HepG2 (cell line): ENCODE measurements around the gene CLCN2. TPM values are rescaled to one million over a fixed set of nuclear protein-coding genes. Genes with fewer than 3 reads are reported as not detected.

Source experiments
- ATAC-seq: fragments of 200-7000 bp; cut with Tn5 transposase; 3 replicates; pipeline ENCODE4 v1.9.1; 2020; ENCODE audit warnings: mild to moderate bottlenecking, moderate library complexity
- BruUV-seq: library from RNA; stranded (reverse); fragments of 400-500 nt; replicated peaks from 2 replicates; lab custom pipeline; 2021; lab: Mats Ljungman, UMichigan
- CTCF ChIA-PET: fragments of 300-600 bp; formaldehyde crosslinking; extraction: SDS; loops from one replicate; lab custom pipeline; 2021; ENCODE audit warnings: low total read pairs, inconsistent platforms, low intra/inter-chr PET ratio; lab: Yijun Ruan, JAX
- POLR2A ChIA-PET: fragments of 350-600 bp; sonication (Branson Sonifier 250); formaldehyde crosslinking; loops from one replicate; lab custom pipeline; 2020; ENCODE audit warnings: antibody characterized with exemption, inconsistent platforms; lab: Yijun Ruan, JAX
- DNase-seq: peaks from one replicate; pipeline ENCODE4 v3.0.0-alpha.2; 2015; ENCODE audit warnings: low spot score
- FAIRE-seq: peaks from 3 replicates; lab custom pipeline; 2011; peaks lifted over from hg19 to GRCh38; lab: Jason Lieb, UNC
- H2AFZ ChIP-seq: one replicate; pipeline ENCODE4 v1.6.1; 2011; ENCODE audit warnings: low read length, inconsistent platforms
- H3K27ac ChIP-seq: fragments of 300-600 bp; 3 replicates; pipeline ENCODE4 v1.8.0; 2011; ENCODE audit warnings: mixed run types, mild to moderate bottlenecking, mixed read lengths, low read length, inconsistent platforms; ENCODE audit not compliant: insufficient read depth; ENCODE audit errors: extremely low read length
- H3K27me3 ChIP-seq, 2 experiments: fragments of 200-600 bp in 1 of 2; 2 replicates in 1 of 2; 3 replicates in 1 of 2; pipeline versions ENCODE4 v1.6.0 to v1.8.0; 2011; ENCODE audit warnings: low read length in 2 of 2, mild to moderate bottlenecking in 2 of 2, moderate library complexity in 2 of 2, inconsistent platforms in 1 of 2; ENCODE audit not compliant: insufficient read depth in 2 of 2, control insufficient read depth in 1 of 2
- H3K36me3 ChIP-seq, 2 experiments: fragments of 200-600 bp in 1 of 2; replicated peaks in 1 of 2; 2 replicates in 1 of 2; 3 replicates in 1 of 2; pipeline versions ENCODE4 v1.5.1 to v1.8.0; 2011; ENCODE audit warnings: low read length in 2 of 2, inconsistent platforms in 1 of 2; ENCODE audit not compliant: insufficient read depth in 2 of 2, control insufficient read depth in 1 of 2
- H3K4me1 ChIP-seq: 2 replicates; pipeline ENCODE4 v1.5.1; 2012; ENCODE audit warnings: low read length, inconsistent platforms; ENCODE audit not compliant: insufficient read depth
- H3K4me2 ChIP-seq: 2 replicates; pipeline ENCODE4 v1.6.0; 2011; ENCODE audit warnings: low read depth, low read length, inconsistent platforms
- H3K4me3 ChIP-seq, 3 experiments: fragments of 200-600 bp in 1 of 3; sonication (generic), shearing (Covaris generic) in 1 of 3; replicated peaks in 1 of 3; 2 replicates each; pipeline ENCODE4 v1.5.1; 2011 to 2016; ENCODE audit warnings: low read length in 3 of 3, inconsistent platforms in 2 of 3, low read depth in 2 of 3, mild to moderate bottlenecking in 2 of 3, control low read depth in 1 of 3, mixed read lengths in 1 of 3; ENCODE audit not compliant: insufficient read depth in 1 of 3
- H3K79me2 ChIP-seq: one replicate; pipeline ENCODE4 v1.6.1; 2011; ENCODE audit warnings: low read length, inconsistent platforms; ENCODE audit not compliant: insufficient read depth
- H3K9ac ChIP-seq: 2 replicates; pipeline ENCODE4 v1.6.0; 2011; ENCODE audit warnings: mild to moderate bottlenecking, low read depth, low read length, inconsistent platforms; ENCODE audit not compliant: insufficient read depth
- H3K9me3 ChIP-seq: 2 replicates; pipeline ENCODE4 v1.5.1; 2012; ENCODE audit warnings: mild to moderate bottlenecking, low read length
- H4K20me1 ChIP-seq: 2 replicates; pipeline ENCODE4 v1.6.0; 2011; ENCODE audit warnings: inconsistent platforms, mild to moderate bottlenecking, low read length, moderate library complexity; ENCODE audit not compliant: insufficient read depth
- ATF7 ChIP-seq, 2 experiments: fragments of 450-650 bp in 1 of 2; sonication (generic) in 1 of 2; formaldehyde crosslinking in 1 of 2; IDR thresholded peaks; 2 replicates each; pipeline versions ENCODE4 v1.4.0 to v1.6.1; 2016 to 2020; ENCODE audit warnings: antibody characterized with exemption in 1 of 2, mild to moderate bottlenecking in 1 of 2, missing genetic modification reagents in 1 of 2
- ESRRA ChIP-seq: sonication (generic); formaldehyde crosslinking; IDR thresholded peaks from 2 replicates; pipeline ENCODE4 v1.5.1; 2020; ENCODE audit warnings: mild to moderate bottlenecking, low read depth, missing genetic modification reagents
- HNRNPLL ChIP-seq: fragments of 200-400 bp; formaldehyde crosslinking; IDR thresholded peaks from 2 replicates; pipeline ENCODE4 v1.6.1; 2017; ENCODE audit warnings: mild to moderate bottlenecking, low read depth, low read length; ENCODE audit not compliant: poor library complexity, severe bottlenecking
- NFE2L1 ChIP-seq: sonication (generic); formaldehyde crosslinking; IDR thresholded peaks from 2 replicates; pipeline ENCODE4 v1.4.0; 2020; ENCODE audit warnings: missing genetic modification reagents, mild to moderate bottlenecking, borderline replicate concordance
- SAFB2 ChIP-seq: sonication (generic); formaldehyde crosslinking; IDR thresholded peaks from 2 replicates; pipeline ENCODE4 v1.5.1; 2020; ENCODE audit warnings: missing genetic modification reagents, low read depth, mild to moderate bottlenecking, borderline replicate concordance
- SUZ12 ChIP-seq: fragments of 150-350 bp; IDR thresholded peaks from 2 replicates; pipeline ENCODE4 v1.6.1; 2014; ENCODE audit warnings: low read depth, low read length
- XBP1 ChIP-seq: sonication (generic); formaldehyde crosslinking; IDR thresholded peaks from 2 replicates; pipeline ENCODE4 v1.5.0; 2020; ENCODE audit warnings: missing genetic modification reagents
- ZMAT3 ChIP-seq: sonication (generic); formaldehyde crosslinking; conservative IDR thresholded peaks from 2 replicates; pipeline ENCODE4 v1.7.0; 2021; ENCODE audit warnings: missing genetic modification reagents
- ZNF354B ChIP-seq: sonication (generic); formaldehyde crosslinking; IDR thresholded peaks from 2 replicates; pipeline ENCODE4 v1.8.0; 2022; ENCODE audit warnings: mild to moderate bottlenecking, missing genetic modification reagents
- ZNF552 ChIP-seq: sonication (generic); formaldehyde crosslinking; IDR thresholded peaks from 2 replicates; pipeline ENCODE4 v1.9.0; 2022; ENCODE audit warnings: missing genetic modification reagents, mild to moderate bottlenecking, borderline replicate concordance
- ZNF878 ChIP-seq: sonication (generic); formaldehyde crosslinking; IDR thresholded peaks from 2 replicates; pipeline ENCODE4 v1.8.1; 2023; ENCODE audit warnings: mild to moderate bottlenecking, missing genetic modification reagents, moderate library complexity
- WGBS: methylation state at CpG from one replicate; pipeline ENCODE4 v1.1.6; 2017; ENCODE audit warnings: low lambda C conversion rate; 5-methylcytosine and 5-hydroxymethylcytosine counted together
- in situ Hi-C: cut with HindIII; loops from 2 replicates; pipeline ENCODE4 v1.10.0; 2017; ENCODE audit warnings: low pct_unique_long_range_greater_than_20kb; ENCODE audit not compliant: extremely low pct_ligation_motif_present
- intact Hi-C: fragments of 100-400 bp; cut with micrococcal nuclease; formaldehyde crosslinking; loops from one replicate; pipeline ENCODE4 v1.10.0; 2022; ENCODE audit not compliant: unreplicated experiment
- polyA plus RNA-seq, 8 experiments: library from polyadenylated mRNA; depleted of rRNA in 3 of 8; stranded (reverse) in 7 of 8; unstranded in 1 of 8; fragments of >200 nt; fragmentation: Illumina TruSeq in 4 of 8; extraction: Trizol in 4 of 8; gene quantifications; 2 replicates each; pipeline versions ENCODE4 v1.2.1 to v1.2.3, GENCODE V29; 2011 to 2016; ENCODE audit warnings: low read depth in 4 of 8, missing spikeins in 1 of 8, mixed read lengths in 1 of 8; ENCODE audit not compliant: insufficient read depth in 1 of 8
- total RNA-seq, 5 experiments: library from RNA; depleted of rRNA; stranded (reverse); fragments of >200 nt; fragmentation: Illumina TruSeq; extraction: Trizol; gene quantifications; 2 replicates each; pipeline ENCODE4 v1.2.3, GENCODE V29; 2016; ENCODE audit warnings: low read depth in 1 of 5
- TF ChIP-seq, protein P1 (sequence below): IDR thresholded peaks from 2 replicates; pipeline ENCODE4 v1.6.1; 2016; ENCODE audit warnings: mild to moderate bottlenecking
- TF ChIP-seq, protein P2 (sequence below): sonication (generic); formaldehyde crosslinking; IDR thresholded peaks from 2 replicates; pipeline ENCODE4 v1.8.1; 2023; ENCODE audit warnings: mild to moderate bottlenecking, moderate library complexity, missing genetic modification reagents
- TF ChIP-seq, protein P3 (sequence below): sonication (generic); formaldehyde crosslinking; IDR thresholded peaks from 2 replicates; pipeline ENCODE4 v1.8.0; 2022; ENCODE audit warnings: mild to moderate bottlenecking, missing genetic modification reagents

CLCN2 gene
- total and polyA plus RNA-seq, 2 of the 13 experiments (the other 11 are each of a cell fraction or from before 2014, with no cell fraction given) = 11.4 to 13.5 TPM

DNA sequence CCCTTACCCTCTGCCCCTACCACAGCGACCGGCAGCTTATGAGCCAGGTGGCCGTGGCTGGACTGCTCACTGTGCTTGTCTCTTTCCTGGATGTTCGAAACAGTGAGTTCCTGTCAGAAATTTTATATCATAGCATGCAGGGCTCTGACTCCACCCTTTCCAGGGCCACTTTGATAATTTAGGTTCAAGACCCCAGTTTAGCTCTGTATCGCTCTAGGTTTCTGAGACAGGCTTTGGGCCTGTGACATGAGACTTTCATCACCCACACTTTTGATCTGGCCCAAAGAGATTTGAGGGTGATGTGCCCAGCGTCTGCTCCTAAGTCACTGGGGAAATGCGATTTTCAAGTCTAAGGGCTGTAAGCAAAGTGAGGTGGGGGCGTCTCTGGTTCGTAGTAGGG lies 53.5 kb downstream of the CLCN2 start (continued):
- TF ChIP-seq, protein P1, sequence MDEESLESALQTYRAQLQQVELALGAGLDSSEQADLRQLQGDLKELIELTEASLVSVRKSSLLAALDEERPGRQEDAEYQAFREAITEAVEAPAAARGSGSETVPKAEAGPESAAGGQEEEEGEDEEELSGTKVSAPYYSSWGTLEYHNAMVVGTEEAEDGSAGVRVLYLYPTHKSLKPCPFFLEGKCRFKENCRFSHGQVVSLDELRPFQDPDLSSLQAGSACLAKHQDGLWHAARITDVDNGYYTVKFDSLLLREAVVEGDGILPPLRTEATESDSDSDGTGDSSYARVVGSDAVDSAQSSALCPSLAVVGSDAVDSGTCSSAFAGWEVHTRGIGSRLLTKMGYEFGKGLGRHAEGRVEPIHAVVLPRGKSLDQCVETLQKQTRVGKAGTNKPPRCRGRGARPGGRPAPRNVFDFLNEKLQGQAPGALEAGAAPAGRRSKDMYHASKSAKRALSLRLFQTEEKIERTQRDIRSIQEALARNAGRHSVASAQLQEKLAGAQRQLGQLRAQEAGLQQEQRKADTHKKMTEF (CRISPR knock-in tag) = no peak
- TF ChIP-seq SUZ12 (no peak), ZNF354B (CRISPR knock-in tag) (no peak)
- TF ChIP-seq, protein P2, sequence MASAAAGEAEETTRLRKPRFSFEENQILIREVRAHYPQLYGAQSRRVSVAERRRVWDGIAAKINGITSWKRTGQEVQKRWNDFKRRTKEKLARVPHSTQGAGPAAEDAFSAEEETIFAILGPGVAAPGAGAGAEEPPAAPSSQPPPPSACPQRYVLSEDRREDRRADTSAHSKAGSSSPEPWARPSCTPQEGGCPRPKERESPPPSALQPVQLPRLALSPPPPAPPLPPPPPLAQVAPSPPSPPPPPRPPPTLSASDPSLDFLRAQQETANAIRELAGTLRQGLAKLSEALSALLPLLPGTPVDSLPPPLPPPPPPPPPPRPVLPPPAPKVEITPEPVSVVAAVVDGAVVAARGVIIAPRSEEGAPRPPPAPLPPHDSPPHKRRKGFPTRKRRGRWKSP = no peak

DNA sequence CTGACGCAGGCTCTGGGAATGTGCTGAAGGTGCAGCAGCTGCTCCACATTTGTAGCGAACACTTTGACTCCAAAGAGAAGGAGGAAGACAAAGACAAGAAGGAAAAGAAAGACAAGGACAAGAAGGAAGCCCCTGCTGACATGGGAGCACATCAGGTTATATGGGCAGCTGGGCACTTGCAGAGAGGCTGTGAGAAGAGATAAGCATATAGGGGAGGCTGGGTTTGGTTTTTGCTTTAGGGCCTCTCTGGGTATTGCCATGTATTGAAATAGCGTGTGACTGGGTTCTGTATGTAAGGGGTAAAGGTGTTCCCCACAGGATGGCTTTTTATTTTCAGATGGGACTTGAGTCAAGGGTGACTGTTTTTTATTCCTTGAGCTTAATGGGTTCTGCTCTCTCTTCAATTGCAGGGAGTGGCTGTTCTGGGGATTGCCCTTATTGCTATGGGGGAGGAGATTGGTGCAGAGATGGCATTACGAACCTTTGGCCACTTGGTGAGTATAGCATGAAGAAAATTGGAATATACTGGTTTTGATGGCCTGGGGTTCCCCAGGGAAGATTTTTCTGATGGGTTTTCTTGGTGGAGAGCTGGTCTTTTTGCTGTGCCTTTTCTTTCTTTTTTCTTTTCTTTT lies 54.9 kb downstream of the CLCN2 start:
- Histone ChIP-seq H3K27me3 (no peaks in the 10 kb centered on the region; a peak in 1 of 5 replicates), H3K27ac (no peak overlapping the region), H3K4me1 (0 out of 2 replicates have a peak, but pooled peaks cover 5% of the 10 kb centered on the region), H2AFZ (no peak overlapping the region), H3K4me3 (no peak overlapping the region), H4K20me1 (no peaks in the 10 kb centered on the region), H3K9ac (no peak overlapping the region), H3K79me2 (peaks cover 4% of the 10 kb centered on the region), H3K36me3 (peaks cover 32 to 76% of the 10 kb centered on the region in 2 experiments), H3K4me2 (no peak overlapping the region), H3K9me3 (no peaks in the 10 kb centered on the region)
- FAIRE-seq = no peak
- no peak for ATAC-seq
- no peak for DNase-seq
- CTCF ChIA-PET = no interaction called here
- WGBS = 98% methylated on average over 4 of the region's 4 CpGs
- in situ Hi-C loops = no loop called here
- intact Hi-C loops = no loop called here
- POLR2A ChIA-PET = no interaction called here
- no TSS peak for BruUV-seq
- no peak for TF ChIP-seq XBP1 (CRISPR knock-in tag)
- TF ChIP-seq, protein P3, sequence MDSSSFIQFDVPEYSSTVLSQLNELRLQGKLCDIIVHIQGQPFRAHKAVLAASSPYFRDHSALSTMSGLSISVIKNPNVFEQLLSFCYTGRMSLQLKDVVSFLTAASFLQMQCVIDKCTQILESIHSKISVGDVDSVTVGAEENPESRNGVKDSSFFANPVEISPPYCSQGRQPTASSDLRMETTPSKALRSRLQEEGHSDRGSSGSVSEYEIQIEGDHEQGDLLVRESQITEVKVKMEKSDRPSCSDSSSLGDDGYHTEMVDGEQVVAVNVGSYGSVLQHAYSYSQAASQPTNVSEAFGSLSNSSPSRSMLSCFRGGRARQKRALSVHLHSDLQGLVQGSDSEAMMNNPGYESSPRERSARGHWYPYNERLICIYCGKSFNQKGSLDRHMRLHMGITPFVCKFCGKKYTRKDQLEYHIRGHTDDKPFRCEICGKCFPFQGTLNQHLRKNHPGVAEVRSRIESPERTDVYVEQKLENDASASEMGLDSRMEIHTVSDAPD (CRISPR knock-in tag) = no peak
- TF ChIP-seq SAFB2 (CRISPR knock-in tag) = no peak
- no peak for TF ChIP-seq ZNF552 (CRISPR knock-in tag)
- TF ChIP-seq NFE2L1 (CRISPR knock-in tag) = no peak
- TF ChIP-seq ESRRA (CRISPR knock-in tag) = no peak
- TF ChIP-seq ZMAT3 (CRISPR knock-in tag) = no peak
- TF ChIP-seq ATF7 (IDR thresholded peaks at IDR 0.05) = no peak
- no peak for TF ChIP-seq ATF7 (CRISPR knock-in tag; IDR thresholded peaks at IDR 0.05)
- no peak for TF ChIP-seq HNRNPLL
- no peak for TF ChIP-seq ZNF878 (CRISPR knock-in tag)
